Mammary epithelial cell (primary cell): ENCODE data around the gene MT1B.

ENCODE experiments used
- CTCF ChIP-seq, 2 donors: IDR thresholded peaks in 1 of 2; conservative IDR thresholded peaks in 1 of 2; 2 replicates each; pipeline ENCODE4 v1.5.1; 2011 to 2012; ENCODE audit warnings: inconsistent platforms in 2 of 2, low read length in 2 of 2, mild to moderate bottlenecking in 2 of 2, control low read depth in 1 of 2, low read depth in 1 of 2; ENCODE audit not compliant: insufficient read depth in 1 of 2; ENCODE audit errors: extremely low read depth in 1 of 2
- EZH2 ChIP-seq: IDR thresholded peaks from 2 replicates; pipeline ENCODE4 v1.6.1; 2012; ENCODE audit warnings: low read length, inconsistent platforms, borderline replicate concordance

GRCh38 chr16:56609463-56609921 is 42.2 kb upstream of the MT1B start:
- TF ChIP-seq CTCF (conservative IDR thresholded peaks at IDR 0.05 in 1 of 2, IDR thresholded peaks at IDR 0.05 in 1 of 2; ENCODE audit: extremely low read depth in 1 of 2, insufficient read depth in 1 of 2, low read depth in 1 of 2, low read length in 2 of 2) (peak in 1 of 2 donors; percentile 22), EZH2 (no peak)
